Measurements from ENCODE around the gene CLEC19A. TPM values are rescaled to one million over a fixed set of nuclear protein-coding genes. Genes with fewer than 3 reads are reported as not detected.

Gene CLEC19A
- total RNA-seq, 1 donor from 2014 or later, result not detected

- POLR2A ChIA-PET, result no interaction called here
- peaks cover 20% of the 10 kb centered on the region for H3K9me3 Mint-ChIP-seq
- H3K36me3 Mint-ChIP-seq (ENCODE audit: low read depth), result peaks cover 27% of the 10 kb centered on the region
- no peak overlapping the region for H3K4me3 Mint-ChIP-seq
- peak overlapping the region; percentile 57 for H3K27ac Mint-ChIP-seq
- DNase-seq (no peak), ATAC-seq (ENCODE audit: low read depth) (peak; percentile 18)
- TF ChIP-seq, protein P1, sequence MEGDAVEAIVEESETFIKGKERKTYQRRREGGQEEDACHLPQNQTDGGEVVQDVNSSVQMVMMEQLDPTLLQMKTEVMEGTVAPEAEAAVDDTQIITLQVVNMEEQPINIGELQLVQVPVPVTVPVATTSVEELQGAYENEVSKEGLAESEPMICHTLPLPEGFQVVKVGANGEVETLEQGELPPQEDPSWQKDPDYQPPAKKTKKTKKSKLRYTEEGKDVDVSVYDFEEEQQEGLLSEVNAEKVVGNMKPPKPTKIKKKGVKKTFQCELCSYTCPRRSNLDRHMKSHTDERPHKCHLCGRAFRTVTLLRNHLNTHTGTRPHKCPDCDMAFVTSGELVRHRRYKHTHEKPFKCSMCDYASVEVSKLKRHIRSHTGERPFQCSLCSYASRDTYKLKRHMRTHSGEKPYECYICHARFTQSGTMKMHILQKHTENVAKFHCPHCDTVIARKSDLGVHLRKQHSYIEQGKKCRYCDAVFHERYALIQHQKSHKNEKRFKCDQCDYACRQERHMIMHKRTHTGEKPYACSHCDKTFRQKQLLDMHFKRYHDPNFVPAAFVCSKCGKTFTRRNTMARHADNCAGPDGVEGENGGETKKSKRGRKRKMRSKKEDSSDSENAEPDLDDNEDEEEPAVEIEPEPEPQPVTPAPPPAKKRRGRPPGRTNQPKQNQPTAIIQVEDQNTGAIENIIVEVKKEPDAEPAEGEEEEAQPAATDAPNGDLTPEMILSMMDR (IDR thresholded peaks at IDR 0.05), result no peak
- CTCF ChIA-PET, result no interaction called here
- peaks cover 13% of the 10 kb centered on the region for H3K4me1 Mint-ChIP-seq
- intact Hi-C loops (cut with micrococcal nuclease), result no loop called here
- H3K27me3 Mint-ChIP-seq, result no peaks in the 10 kb centered on the region
Observed at GRCh38 chr16:19269098-19269497, 16.4 kb upstream of the CLEC19A start.

GRCh38 chr16:19274165-19274797, 11.2 kb upstream of the CLEC19A start:
- ChIA-PET CTCF (no interaction called here), POLR2A (no interaction called here)
- H3K27me3 Mint-ChIP-seq, result no peaks in the 10 kb centered on the region
- intact Hi-C loops (cut with micrococcal nuclease), result no loop called here
- DNase-seq (no peak), ATAC-seq (ENCODE audit: low read depth) (no peak)
- TF ChIP-seq, protein P1 (IDR thresholded peaks at IDR 0.05), result no peak
- H3K27ac Mint-ChIP-seq, result no peak overlapping the region
- H3K9me3 Mint-ChIP-seq, result peaks cover 1% of the 10 kb centered on the region
- H3K36me3 Mint-ChIP-seq (ENCODE audit: low read depth), result no peaks in the 10 kb centered on the region
- H3K4me3 Mint-ChIP-seq, result no peak overlapping the region
- H3K4me1 Mint-ChIP-seq, result peaks cover 7% of the 10 kb centered on the region

DNA sequence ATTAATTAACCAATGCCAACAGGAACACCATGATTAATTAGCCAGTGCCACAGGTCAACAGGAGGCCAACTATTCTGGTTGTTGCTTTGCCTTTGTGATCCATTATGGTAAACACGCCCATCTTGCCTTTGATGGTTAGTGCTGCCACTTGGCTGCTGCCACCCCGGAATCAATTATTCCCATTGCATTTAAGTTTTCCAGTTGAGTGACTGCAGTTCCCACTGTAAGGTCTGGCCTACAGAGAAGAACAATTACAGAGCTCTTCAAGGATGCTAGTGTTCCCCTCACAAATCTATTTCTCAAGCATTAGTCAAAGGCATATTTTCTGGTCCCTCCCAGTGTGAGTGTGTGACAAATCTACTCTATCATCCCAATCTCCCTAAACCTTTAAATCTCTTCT, 7.1 kb upstream of the CLEC19A start:
- H3K27me3 Mint-ChIP-seq, result no peaks in the 10 kb centered on the region
- POLR2A ChIA-PET, result interaction anchor here (0.6 kb wide), 1 partner anchor 21 kb away, joined by 4 read pairs; no protein-coding TSS in a partner anchor
- no peak overlapping the region for H3K4me3 Mint-ChIP-seq
- TF ChIP-seq, protein P1 (IDR thresholded peaks at IDR 0.05), result no peak
- no peaks in the 10 kb centered on the region for H3K36me3 Mint-ChIP-seq (ENCODE audit: low read depth)
- DNase-seq, result no peak
- H3K4me1 Mint-ChIP-seq, result no peaks in the 10 kb centered on the region
- intact Hi-C loops (cut with micrococcal nuclease), result no loop called here
- peaks cover 3% of the 10 kb centered on the region for H3K9me3 Mint-ChIP-seq
- no peak for ATAC-seq (ENCODE audit: low read depth)
- H3K27ac Mint-ChIP-seq, result no peak overlapping the region
- CTCF ChIA-PET, result no interaction called here

DNA sequence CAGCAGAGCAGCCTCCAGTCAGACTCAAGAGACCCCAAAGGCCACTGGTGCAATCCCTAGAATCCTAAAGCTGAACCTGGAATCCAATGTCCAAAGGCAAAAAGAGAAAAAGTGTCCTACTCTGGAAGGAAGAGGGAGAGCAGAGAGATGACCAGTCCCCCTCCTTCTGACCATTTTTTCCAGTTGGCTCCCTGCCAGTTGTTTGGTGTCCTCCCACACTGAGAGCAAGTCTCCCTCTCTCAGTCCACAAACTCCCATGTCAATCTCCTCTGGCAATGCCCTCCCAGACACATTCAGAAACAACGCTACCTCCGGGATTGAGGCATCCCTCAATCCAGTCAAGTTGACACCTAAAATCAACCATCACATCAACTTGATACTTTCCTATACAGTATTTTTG, 4.3 kb upstream of the CLEC19A start:
- H3K36me3 Mint-ChIP-seq (ENCODE audit: low read depth), result no peaks in the 10 kb centered on the region
- no peak overlapping the region for H3K4me3 Mint-ChIP-seq
- H3K27ac Mint-ChIP-seq, result no peak overlapping the region
- no peaks in the 10 kb centered on the region for H3K4me1 Mint-ChIP-seq
- H3K9me3 Mint-ChIP-seq, result peaks cover 3% of the 10 kb centered on the region
- DNase-seq (no peak), ATAC-seq (ENCODE audit: low read depth) (no peak)
- intact Hi-C loops (cut with micrococcal nuclease), result no loop called here
- ChIA-PET POLR2A (no interaction called here), CTCF (no interaction called here)
- TF ChIP-seq, protein P1 (IDR thresholded peaks at IDR 0.05), result no peak
- H3K27me3 Mint-ChIP-seq, result no peaks in the 10 kb centered on the region

- intact Hi-C loops (cut with micrococcal nuclease), result no loop called here
- Mint-ChIP-seq H3K4me3 (no peak overlapping the region), H3K27ac (no peak overlapping the region), H3K36me3 (ENCODE audit: low read depth) (no peaks in the 10 kb centered on the region), H3K27me3 (no peaks in the 10 kb centered on the region), H3K4me1 (no peaks in the 10 kb centered on the region), H3K9me3 (peaks cover 3% of the 10 kb centered on the region)
- ChIA-PET CTCF (no interaction called here), POLR2A (no interaction called here)
- TF ChIP-seq, protein P1 (IDR thresholded peaks at IDR 0.05), result no peak
- DNase-seq, result no peak
- ATAC-seq (ENCODE audit: low read depth), result no peak
Observed at GRCh38 chr16:19282101-19282500, 3.4 kb upstream of the CLEC19A start.

Measured in activated B cell treated with CpG ODN at 0.5 μM for 24 hours (primary cell).